ENCODE measurements around the gene RASD2. TPM values are rescaled to one million over a fixed set of nuclear protein-coding genes. Genes with fewer than 3 reads are reported as not detected.

Gene RASD2
- total and polyA plus RNA-seq, 7 donors: 2.0 to 6.1 (median 3.5) TPM

GRCh38 chr22:35561796-35562526 lies 21.3 kb downstream of the RASD2 start:
- 90 to 96% (median 94%) methylated on average over 20 of the region's 20 CpGs for WGBS, 3 donors

GRCh38 chr22:35563211-35563610 lies 22.6 kb downstream of the RASD2 start:
- no peaks in the 10 kb centered on the region for H3K9me3 ChIP-seq
- no peaks in the 10 kb centered on the region for H3K36me3 ChIP-seq (ENCODE audit: insufficient read depth in 1 of 2, low read depth in 1 of 2)
- no peaks in the 10 kb centered on the region for H3K27me3 ChIP-seq (ENCODE audit: insufficient read depth in 3 of 3, low read length in 2 of 3)
- 80 to 81% (median 80%) methylated on average over 7 of the region's 7 CpGs for WGBS, 3 donors
- no peak for ATAC-seq
- H3K27ac ChIP-seq: no peak overlapping the region
- TF ChIP-seq CTCF (IDR thresholded peaks at IDR 0.05): no peak
- DNase-seq: no peak
- intact Hi-C loops (cut with DNase I): no loop called here
- H3K4me1 ChIP-seq: no peaks in the 10 kb centered on the region
- H3K4me3 ChIP-seq: no peak overlapping the region

More at GRCh38 chr22:35561796-35562526, 21.3 kb downstream of the RASD2 start:
- Histone ChIP-seq H3K9me3 (no peaks in the 10 kb centered on the region), H3K4me1 (no peaks in the 10 kb centered on the region), H3K36me3 (ENCODE audit: insufficient read depth in 1 of 2, low read depth in 1 of 2) (no peaks in the 10 kb centered on the region), H3K27ac (no peak overlapping the region), H3K27me3 (ENCODE audit: insufficient read depth in 3 of 3, low read length in 2 of 3) (no peaks in the 10 kb centered on the region), H3K4me3 (no peak overlapping the region)
- ATAC-seq (no peak), DNase-seq (no peak)
- intact Hi-C loops (cut with DNase I): no loop called here
- TF ChIP-seq CTCF (IDR thresholded peaks at IDR 0.05): no peak

- ATAC-seq (no peak), DNase-seq (no peak)
- H3K27ac ChIP-seq: no peak overlapping the region
- WGBS, 3 donors: 63 to 67% (median 64%) methylated on average over 10 of the region's 10 CpGs
- H3K4me3 ChIP-seq: no peak overlapping the region
- no peaks in the 10 kb centered on the region for H3K9me3 ChIP-seq
- H3K4me1 ChIP-seq: no peaks in the 10 kb centered on the region
- TF ChIP-seq CTCF (IDR thresholded peaks at IDR 0.05): no peak
- intact Hi-C loops (cut with DNase I): no loop called here
- H3K27me3 ChIP-seq (ENCODE audit: insufficient read depth in 3 of 3, low read length in 2 of 3): no peaks in the 10 kb centered on the region
- H3K36me3 ChIP-seq (ENCODE audit: insufficient read depth in 1 of 2, low read depth in 1 of 2): no peaks in the 10 kb centered on the region
Observed at GRCh38 chr22:35564975-35565867, 24.6 kb downstream of the RASD2 start.

GRCh38 chr22:35567351-35568141 lies 26.9 kb downstream of the RASD2 start:
- ATAC-seq (peak in 1 of 4 donors; percentile 32), DNase-seq (no peak)
- WGBS, 3 donors: 44 to 55% (median 54%) methylated on average over 23 of the region's 23 CpGs
- H3K36me3 ChIP-seq (ENCODE audit: insufficient read depth in 1 of 2, low read depth in 1 of 2): no peaks in the 10 kb centered on the region
- intact Hi-C loops (cut with DNase I): no loop called here
- no peaks in the 10 kb centered on the region for H3K4me1 ChIP-seq
- H3K27ac ChIP-seq: no peak overlapping the region
- H3K4me3 ChIP-seq: no peak overlapping the region
- no peaks in the 10 kb centered on the region for H3K27me3 ChIP-seq (ENCODE audit: insufficient read depth in 3 of 3, low read length in 2 of 3)
- H3K9me3 ChIP-seq: no peaks in the 10 kb centered on the region
- TF ChIP-seq CTCF (IDR thresholded peaks at IDR 0.05): no peak
